GM23338 (cell line): ENCODE measurements around the gene FBXO46.

Source experiments
- CTCF ChIP-seq, 2 experiments: fragments of 200-600 bp in 1 of 2; sonication (generic) in 1 of 2; conservative IDR thresholded peaks; 2 replicates each; pipeline versions ENCODE4 v1.5.1 to v1.6.1; 2016 to 2017; ENCODE audit warnings: antibody characterized with exemption in 2 of 2, low read depth in 2 of 2, mild to moderate bottlenecking in 2 of 2, moderate library complexity in 1 of 2
- EZH2phosphoT487 ChIP-seq: fragments of 200-600 bp; sonication (generic); IDR thresholded peaks from one replicate; pipeline ENCODE4 v1.8.1; 2018; ENCODE audit warnings: antibody characterized with exemption; ENCODE audit not compliant: unreplicated experiment
- POLR2AphosphoS5 ChIP-seq: IDR thresholded peaks from 2 replicates; pipeline ENCODE4 v1.6.1; 2016; ENCODE audit warnings: antibody characterized with exemption, low read depth
- REST ChIP-seq: IDR thresholded peaks from one replicate; pipeline ENCODE4 v1.6.1; 2018; ENCODE audit warnings: antibody characterized with exemption; ENCODE audit not compliant: unreplicated experiment

- TF ChIP-seq CTCF (conservative IDR thresholded peaks at IDR 0.05; ENCODE audit: low read depth in 2 of 2) = peak; percentile 68 to 79
- TF ChIP-seq POLR2AphosphoS5 = peak; percentile 91
- TF ChIP-seq EZH2phosphoT487 = no peak
- no peak for TF ChIP-seq REST
These were observed 39.8 kb upstream of the FBXO46 start for GRCh38 chr19:45770192-45771101.
